GM23338 (cell line): Measurements from ENCODE around the gene HSPA12B. TPM values are rescaled to one million over a fixed set of nuclear protein-coding genes. Genes with fewer than 3 reads are reported as not detected.

ENCODE experiments used
- ATAC-seq: fragments of 200-7000 bp; cut with Tn5 transposase; 3 replicates; pipeline ENCODE4 v1.9.1; 2020
- DNase-seq: peaks from one replicate; pipeline ENCODE4 v3.0.0-alpha.2; 2015; ENCODE audit warnings: low spot score
- H2AFZ ChIP-seq: fragments of 200-600 bp; sonication (generic); 2 replicates; pipeline ENCODE4 v1.8.0; 2016; ENCODE audit warnings: antibody characterized with exemption, mild to moderate bottlenecking, moderate library complexity
- H3F3A ChIP-seq: fragments of 200-600 bp; sonication (generic); replicated peaks from 2 replicates; pipeline ENCODE4 v1.8.0; 2017; ENCODE audit warnings: antibody characterized with exemption, mixed run types, low read depth
- H3K27ac ChIP-seq: fragments of 200-600 bp; sonication (generic); 2 replicates; pipeline ENCODE4 v1.6.1; 2016; ENCODE audit warnings: low read depth
- H3K27me3 ChIP-seq: fragments of 200-600 bp; sonication (generic); 2 replicates; pipeline ENCODE4 v1.8.0; 2016; ENCODE audit warnings: mild to moderate bottlenecking, mixed run types, moderate library complexity; ENCODE audit not compliant: insufficient read depth
- H3K36me3 ChIP-seq: fragments of 200-600 bp; sonication (generic); 2 replicates; pipeline ENCODE4 v1.8.0; 2016; ENCODE audit warnings: mild to moderate bottlenecking; ENCODE audit not compliant: insufficient read depth
- H3K4me1 ChIP-seq: fragments of 200-600 bp; sonication (generic); 2 replicates; pipeline ENCODE4 v1.8.0; 2016; ENCODE audit warnings: mild to moderate bottlenecking, moderate library complexity; ENCODE audit not compliant: insufficient read depth
- H3K4me2 ChIP-seq: fragments of 200-600 bp; sonication (generic); 2 replicates; pipeline ENCODE4 v1.7.1; 2017; ENCODE audit warnings: mixed run types
- H3K4me3 ChIP-seq: fragments of 200-600 bp; sonication (generic); 2 replicates; pipeline ENCODE4 v1.6.1; 2016; ENCODE audit warnings: mixed run types
- H3K79me2 ChIP-seq: fragments of 200-600 bp; sonication (generic); replicated peaks from 2 replicates; pipeline ENCODE4 v1.8.0; 2017; ENCODE audit warnings: mild to moderate bottlenecking; ENCODE audit not compliant: insufficient read depth
- H3K9me2 ChIP-seq: fragments of 200-600 bp; sonication (generic); 2 replicates; pipeline ENCODE4 v1.8.0; 2017; ENCODE audit not compliant: insufficient read depth
- H4K20me1 ChIP-seq: fragments of 200-600 bp; sonication (generic); replicated peaks from 2 replicates; pipeline ENCODE4 v1.8.0; 2017; ENCODE audit warnings: mild to moderate bottlenecking; ENCODE audit not compliant: insufficient read depth
- H3K27ac Mint-ChIP-seq: 2 replicates; pipeline ENCODE4 v1.8.0; 2020; ENCODE audit warnings: inconsistent platforms, mild to moderate bottlenecking, moderate library complexity, mixed read lengths
- H3K27me3 Mint-ChIP-seq: 3 replicates; pipeline ENCODE4 v1.8.0; 2022; ENCODE audit warnings: low read depth, mild to moderate bottlenecking, moderate library complexity, mixed read lengths, inconsistent platforms; ENCODE audit not compliant: insufficient read depth, poor library complexity
- H3K36me3 Mint-ChIP-seq: 3 replicates; pipeline ENCODE4 v1.8.0; 2021; ENCODE audit warnings: low read depth, mild to moderate bottlenecking, inconsistent platforms, moderate library complexity, mixed read lengths
- H3K4me1 Mint-ChIP-seq: 3 replicates; pipeline ENCODE4 v1.8.0; 2020; ENCODE audit warnings: mild to moderate bottlenecking, inconsistent platforms, mixed read lengths
- H3K4me3 Mint-ChIP-seq: 3 replicates; pipeline ENCODE4 v1.8.0; 2021; ENCODE audit warnings: moderate library complexity, mild to moderate bottlenecking, inconsistent platforms, mixed read lengths
- H3K9me3 Mint-ChIP-seq: 3 replicates; pipeline ENCODE4 v1.8.0; 2020; ENCODE audit warnings: moderate library complexity, mild to moderate bottlenecking, inconsistent platforms, mixed read lengths
- CREB1 ChIP-seq: fragments of 250-450 bp; sonication (Bioruptor Pico); IDR thresholded peaks from 2 replicates; pipeline ENCODE4 v1.5.0; 2020; ENCODE audit warnings: low read depth, mild to moderate bottlenecking, moderate library complexity
- CTCF ChIP-seq, 2 experiments: fragments of 200-600 bp in 1 of 2; sonication (generic) in 1 of 2; conservative IDR thresholded peaks; 2 replicates each; pipeline versions ENCODE4 v1.5.1 to v1.6.1; 2016 to 2017; ENCODE audit warnings: antibody characterized with exemption in 2 of 2, low read depth in 2 of 2, mild to moderate bottlenecking in 2 of 2, moderate library complexity in 1 of 2
- ETS1 ChIP-seq: IDR thresholded peaks from 2 replicates; pipeline ENCODE4 v1.6.1; 2016; ENCODE audit warnings: antibody characterized with exemption
- EZH2phosphoT487 ChIP-seq: fragments of 200-600 bp; sonication (generic); IDR thresholded peaks from one replicate; pipeline ENCODE4 v1.8.1; 2018; ENCODE audit warnings: antibody characterized with exemption; ENCODE audit not compliant: unreplicated experiment
- JUNB ChIP-seq: IDR thresholded peaks from one replicate; pipeline ENCODE4 v1.6.1; 2016; ENCODE audit warnings: antibody characterized with exemption; ENCODE audit not compliant: unreplicated experiment
- NANOG ChIP-seq: IDR thresholded peaks from 2 replicates; pipeline ENCODE4 v1.6.1; 2016; ENCODE audit warnings: antibody characterized with exemption, borderline replicate concordance
- REST ChIP-seq: IDR thresholded peaks from one replicate; pipeline ENCODE4 v1.6.1; 2018; ENCODE audit warnings: antibody characterized with exemption; ENCODE audit not compliant: unreplicated experiment
- ZNF114 ChIP-seq: fragments of 250-450 bp; sonication (Bioruptor Pico); IDR thresholded peaks from 2 replicates; pipeline ENCODE4 v1.5.0; 2020; ENCODE audit warnings: mild to moderate bottlenecking, moderate library complexity
- ZNF331 ChIP-seq: fragments of 250-450 bp; sonication (Bioruptor Pico); IDR thresholded peaks from 2 replicates; pipeline ENCODE4 v1.5.0; 2020; ENCODE audit warnings: low read depth, mild to moderate bottlenecking, moderate library complexity
- polyA plus RNA-seq: library from polyadenylated mRNA; unstranded; fragments of >200 nt; fragmentation: Nextera tagmentation; extraction: Ambion mirVana; gene quantifications from 2 replicates; pipeline ENCODE4 v1.2.1, GENCODE V29; 2016
- total RNA-seq: library from RNA; depleted of rRNA; stranded (reverse); fragments of >200 nt; shearing (Covaris generic); gene quantifications from 2 replicates; pipeline ENCODE4 v1.2.3, GENCODE V29; 2014

HSPA12B gene
- total and polyA plus RNA-seq, 2 experiments from 2014 or later: 2.8 to 6.5 TPM

GRCh38 chr20:3738111-3739053, 5.9 kb downstream of the HSPA12B start:
- Mint-ChIP-seq H3K9me3 (no peaks in the 10 kb centered on the region; the same call in 2 of the 3 replicates), H3K27ac (no peak overlapping the region), H3K4me3 (no peak overlapping the region), H3K4me1 (peaks cover 22% of the 10 kb centered on the region), H3K27me3 (peaks cover 15% of the 10 kb centered on the region), H3K36me3 (no peaks in the 10 kb centered on the region)
- no peak for DNase-seq
- Histone ChIP-seq H3K79me2 (no peaks in the 10 kb centered on the region), H3K27ac (no peak overlapping the region), H3K36me3 (no peaks in the 10 kb centered on the region), H3K4me3 (no peak overlapping the region), H3K9me2 (no peaks in the 10 kb centered on the region), H3K4me2 (no peak overlapping the region), H3K4me1 (peaks cover 7% of the 10 kb centered on the region), H4K20me1 (no peaks in the 10 kb centered on the region), H2AFZ (no peak overlapping the region), H3F3A (no peaks in the 10 kb centered on the region), H3K27me3 (peaks cover 7% of the 10 kb centered on the region)
- ATAC-seq: no peak
- TF ChIP-seq EZH2phosphoT487: no peak

- H3K27ac Mint-ChIP-seq: no peak overlapping the region
- TF ChIP-seq JUNB (no peak), CTCF (conservative IDR thresholded peaks at IDR 0.05; ENCODE audit: low read depth in 2 of 2) (no peak), CREB1 (CRISPR knock-in tag) (no peak), ETS1 (no peak), NANOG (no peak), ZNF114 (CRISPR knock-in tag) (no peak), EZH2phosphoT487 (no peak), ZNF331 (CRISPR knock-in tag) (no peak), REST (no peak)
These were observed 6.8 kb downstream of the HSPA12B start for GRCh38 chr20:3739054-3739925.

More at GRCh38 chr20:3739054-3739925, 6.8 kb downstream of the HSPA12B start:
- H3K9me3 Mint-ChIP-seq: no peaks in the 10 kb centered on the region
- no peak overlapping the region for H3K27ac ChIP-seq
- H3K79me2 ChIP-seq: no peaks in the 10 kb centered on the region
- H3K4me2 ChIP-seq: no peak overlapping the region
- H3K36me3 Mint-ChIP-seq: no peaks in the 10 kb centered on the region
- H3K4me1 ChIP-seq: no peaks in the 10 kb centered on the region; the same call in 1 of the 2 replicates
- DNase-seq (peak; percentile 35), ATAC-seq (peak; percentile 24)
- H3F3A ChIP-seq: no peaks in the 10 kb centered on the region
- no peak overlapping the region for H3K4me3 ChIP-seq
- H4K20me1 ChIP-seq: no peaks in the 10 kb centered on the region
- no peak overlapping the region for H2AFZ ChIP-seq
- peaks cover 13% of the 10 kb centered on the region for H3K27me3 Mint-ChIP-seq
- H3K9me2 ChIP-seq: no peaks in the 10 kb centered on the region
- no peak overlapping the region for H3K4me3 Mint-ChIP-seq
- no peaks in the 10 kb centered on the region for H3K27me3 ChIP-seq
- H3K4me1 Mint-ChIP-seq: peaks cover 20% of the 10 kb centered on the region
- no peaks in the 10 kb centered on the region for H3K36me3 ChIP-seq
